ENCODE results near the gene FREM1. TPM values are rescaled to one million over a fixed set of nuclear protein-coding genes. Genes with fewer than 3 reads are reported as not detected.

The FREM1 gene
- polyA plus RNA-seq, 10 donors, result 20.0 to 50.5 (median 25.3) TPM

DNA sequence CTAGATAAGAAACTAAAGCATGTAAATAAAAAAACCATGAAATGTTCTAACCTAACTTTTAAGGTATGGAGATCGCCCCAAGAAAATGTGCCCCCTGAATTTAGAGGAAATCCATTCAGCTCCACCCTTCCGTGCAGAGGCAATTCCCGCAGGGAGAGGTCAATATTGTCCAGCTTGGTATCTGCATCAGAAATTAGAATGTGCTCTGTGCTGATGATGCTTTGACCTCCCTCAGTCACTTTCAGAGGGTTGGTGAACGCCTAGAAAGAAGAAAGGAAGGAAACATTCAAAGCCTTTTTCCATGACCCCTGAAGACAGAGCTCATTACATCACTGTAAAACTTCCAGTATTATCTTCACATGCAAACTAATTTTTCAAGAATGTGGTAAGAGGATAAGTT is 91.0 kb downstream of the FREM1 start:
- no peak for DNase-seq

GRCh38 chr9:14814249-14814628 is 96.0 kb downstream of the FREM1 start:
- DNase-seq, result no peak

DNA sequence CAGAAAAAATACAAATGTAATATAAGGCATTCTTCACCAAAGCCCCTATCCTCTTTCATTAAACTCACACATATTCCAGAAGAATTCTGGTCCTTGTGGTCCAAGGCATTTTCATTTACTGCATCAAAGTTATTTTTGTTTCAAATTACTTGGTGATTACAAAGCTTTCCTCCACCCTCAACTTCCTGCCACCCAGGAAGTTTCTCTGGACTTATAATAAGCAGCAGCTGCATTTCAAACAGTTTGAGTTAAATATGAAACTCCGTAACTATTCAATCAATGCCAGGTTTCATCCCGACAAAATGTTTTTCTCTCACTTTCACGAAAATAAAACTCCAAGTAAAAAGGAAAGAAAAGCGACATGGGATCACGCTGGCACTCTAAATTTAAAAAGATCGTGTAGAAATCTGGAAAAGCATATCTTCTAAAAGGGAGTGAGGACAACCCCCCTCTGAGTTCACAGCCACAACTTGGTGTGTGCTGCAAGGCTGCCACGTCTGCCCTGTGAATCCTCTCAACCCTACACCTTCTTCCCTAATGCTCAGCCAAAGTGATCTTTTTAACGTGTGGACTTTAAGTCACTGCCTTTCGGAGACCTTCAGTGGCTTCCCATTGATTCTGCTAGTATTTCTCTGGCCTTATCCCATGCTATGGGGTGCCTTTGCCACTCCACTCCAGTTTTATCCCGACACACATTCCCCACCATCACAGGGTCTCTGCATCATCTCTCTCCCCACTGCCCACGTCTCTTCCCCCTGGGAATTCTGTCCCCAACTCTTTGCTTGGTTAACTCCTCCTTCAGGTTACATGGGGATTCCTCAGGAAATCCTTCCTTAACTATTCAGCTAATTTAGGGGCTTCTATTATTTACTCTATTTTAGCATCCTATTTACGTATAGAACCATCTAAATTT is 96.6 kb downstream of the FREM1 start:
- peak in 1 of 3 donors; percentile 11 for DNase-seq

DNA sequence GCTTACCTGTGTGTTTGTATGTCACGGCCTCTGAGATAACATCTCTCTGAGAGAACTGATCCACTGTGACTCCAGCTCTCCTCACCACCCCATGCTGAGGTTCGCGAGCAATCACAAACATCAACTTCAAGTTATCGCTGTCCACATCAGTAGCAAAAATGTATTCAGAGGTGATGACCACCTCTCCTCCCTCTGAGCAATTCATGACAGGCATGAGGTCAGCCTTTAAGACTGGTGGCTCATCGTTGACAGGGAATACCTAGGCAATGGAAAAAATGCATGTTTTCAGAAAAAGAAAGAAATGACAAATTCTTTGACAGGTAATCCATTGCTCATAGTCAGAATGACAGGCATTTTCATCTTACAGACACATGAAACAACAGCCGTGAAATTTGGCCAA is 97.4 kb downstream of the FREM1 start:
- DNase-seq, result no peak

GRCh38 chr9:14811844-14812243 is 98.4 kb downstream of the FREM1 start:
- no peak for DNase-seq

- no peak for DNase-seq
Measured at GRCh38 chr9:14806941-14807520, 103.2 kb downstream of the FREM1 start.

GRCh38 chr9:14799030-14799429 is 111.2 kb downstream of the FREM1 start:
- DNase-seq, result no peak

GRCh38 chr9:14797435-14797834 is 112.8 kb downstream of the FREM1 start:
- DNase-seq, result no peak

GRCh38 chr9:14793389-14793788 is 116.8 kb downstream of the FREM1 start:
- DNase-seq, result no peak

DNA sequence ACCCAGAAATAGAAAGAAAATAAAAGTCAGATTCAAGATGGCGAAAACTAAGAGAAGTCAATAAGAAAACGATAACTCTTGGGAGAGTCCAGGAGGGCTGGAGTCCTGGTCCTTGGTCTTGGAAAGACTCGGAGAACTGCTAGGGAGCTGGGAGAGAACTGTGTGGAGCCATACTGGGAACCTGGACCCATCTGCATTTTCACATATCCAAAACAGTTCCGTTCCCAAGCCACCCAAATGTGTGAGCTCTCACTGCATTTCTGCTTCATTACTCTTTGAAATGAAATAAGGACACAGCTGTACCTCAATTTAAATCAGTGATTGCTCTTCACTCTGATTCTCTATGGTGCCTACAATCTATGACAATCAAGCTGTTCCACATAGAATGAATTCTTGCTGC is 119.6 kb downstream of the FREM1 start:
- no peak for DNase-seq

DNA sequence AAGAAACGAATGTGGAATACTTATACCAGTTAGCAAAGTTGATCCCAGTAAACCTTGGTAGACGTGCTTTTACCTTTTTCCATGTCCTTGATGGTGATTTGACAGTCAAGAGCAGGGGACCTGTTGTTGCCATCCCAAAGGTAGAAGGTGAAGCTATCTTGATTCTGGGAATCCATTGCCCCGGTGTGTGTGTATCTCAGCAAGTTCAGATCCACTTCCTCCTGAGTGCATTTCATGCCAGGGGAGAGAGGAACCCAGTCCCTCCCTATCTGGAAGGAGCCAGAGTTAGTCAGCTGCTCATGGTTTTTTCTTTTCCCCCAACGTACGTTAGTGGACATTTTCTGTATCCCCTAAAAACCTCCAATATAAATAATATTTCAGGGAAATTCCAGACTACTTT is 121.4 kb downstream of the FREM1 start:
- no peak for DNase-seq

DNA sequence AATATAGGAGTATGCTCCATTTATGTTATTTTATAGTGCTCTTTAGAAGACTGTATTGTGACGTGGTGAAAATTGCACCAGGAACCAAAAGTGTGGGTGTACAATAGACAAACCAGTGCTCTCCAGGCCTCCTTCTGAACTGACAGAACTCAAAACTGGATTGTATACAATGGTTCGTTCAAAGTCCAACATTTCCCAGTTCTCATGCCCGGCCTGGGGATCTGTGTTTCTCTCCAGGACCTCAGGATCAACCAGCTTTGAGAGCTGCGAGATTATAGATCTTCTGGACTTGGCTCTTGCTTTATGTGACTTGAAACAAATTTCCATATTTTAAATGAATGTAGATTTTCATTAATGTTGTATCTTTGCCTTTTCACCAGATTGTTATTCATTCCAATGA is 126.9 kb downstream of the FREM1 start:
- DNase-seq, result no peak

GRCh38 chr9:14782286-14783051 is 127.8 kb downstream of the FREM1 start:
- DNase-seq, result no peak

GRCh38 chr9:14780693-14781092 is 129.5 kb downstream of the FREM1 start:
- DNase-seq, result no peak

DNA sequence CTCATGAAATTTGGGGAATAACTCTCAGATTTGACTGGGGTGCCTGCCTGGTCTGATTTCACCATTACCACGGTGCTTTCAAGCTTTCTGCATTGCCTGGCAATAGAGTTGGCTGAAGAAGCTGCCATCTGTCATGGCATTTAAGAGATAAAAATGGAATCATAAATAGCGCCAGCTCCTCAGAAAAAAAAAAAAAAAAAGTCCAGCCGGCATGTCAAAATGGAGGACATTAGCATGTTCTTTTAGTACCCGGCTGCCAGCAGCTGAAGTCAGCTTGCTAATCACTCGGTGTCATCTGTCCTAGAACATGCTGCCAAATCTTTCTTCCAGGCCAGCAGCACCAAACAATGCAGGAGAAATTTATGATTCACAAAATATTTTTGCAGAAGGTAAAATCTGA is 130.0 kb downstream of the FREM1 start:
- peak; percentile 55 to 71 (median 69) for DNase-seq

DNA sequence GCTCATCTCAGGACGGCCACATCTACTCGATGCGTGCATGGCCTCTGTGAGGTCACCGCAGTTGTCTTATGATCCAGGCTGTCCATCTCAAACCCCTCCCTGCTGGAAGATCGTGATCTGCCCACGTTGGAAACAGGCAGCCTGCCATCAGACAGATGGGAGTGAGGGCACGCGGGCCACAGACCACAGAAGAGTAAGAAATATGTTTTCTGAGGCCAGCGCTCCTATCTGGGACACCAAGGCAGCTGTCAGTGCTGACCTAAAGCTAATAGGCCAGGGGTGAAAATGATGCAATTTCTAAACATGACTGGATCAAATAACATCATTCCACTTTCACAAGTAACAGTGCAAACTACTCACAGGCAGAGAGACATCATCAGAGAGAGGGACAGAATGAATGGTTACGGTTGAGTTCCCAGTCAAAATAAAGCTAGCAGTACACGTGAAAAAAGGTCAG is 130.6 kb downstream of the FREM1 start:
- DNase-seq, result peak; percentile 70 to 84 (median 73)

DNA sequence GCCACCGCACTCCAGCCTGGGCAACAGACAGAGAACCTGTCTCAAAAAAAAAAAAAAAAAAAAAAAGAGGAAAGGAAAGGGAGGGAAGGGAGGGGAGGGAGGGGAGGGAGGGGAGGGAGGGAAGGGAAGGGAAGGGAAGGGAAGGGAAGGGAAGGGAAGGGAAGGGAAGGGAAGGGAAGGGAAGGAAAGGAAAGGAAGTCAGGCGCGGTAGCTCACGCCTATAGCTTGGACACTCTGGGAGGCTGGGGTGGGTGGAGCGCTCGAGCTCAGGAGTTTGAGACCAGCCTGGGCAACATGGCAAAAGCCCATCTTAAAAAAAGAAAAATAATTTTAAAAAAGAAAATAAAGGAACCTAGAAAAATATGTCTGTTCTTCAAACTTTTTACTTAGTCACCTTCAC is 131.7 kb downstream of the FREM1 start:
- no peak for DNase-seq

- DNase-seq, result no peak
Measured at GRCh38 chr9:14775917-14776316, 134.3 kb downstream of the FREM1 start.

DNA sequence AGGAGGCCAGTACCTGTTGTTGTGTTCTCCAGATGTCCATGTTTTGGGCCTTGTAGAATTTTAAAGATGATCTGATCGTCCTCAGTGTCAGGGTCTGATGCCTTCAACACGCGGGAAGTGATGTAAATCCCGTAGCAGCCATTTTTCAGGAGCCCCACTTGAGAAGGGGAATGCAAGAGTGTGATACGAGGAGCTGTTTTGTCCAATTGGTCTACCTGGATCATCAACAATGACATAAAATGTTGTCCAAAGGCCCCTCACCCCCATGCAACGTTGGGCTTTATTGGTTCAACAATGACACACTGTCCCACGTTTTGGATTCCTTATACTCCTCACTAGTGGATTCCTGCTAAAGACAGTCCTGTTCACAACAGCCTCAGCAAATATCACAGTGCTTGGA is 139.6 kb downstream of the FREM1 start:
- no peak for DNase-seq

- peak in 2 of 3 donors; percentile 59 to 77 for DNase-seq
Measured at GRCh38 chr9:14769230-14769571, 141.0 kb downstream of the FREM1 start.

DNA sequence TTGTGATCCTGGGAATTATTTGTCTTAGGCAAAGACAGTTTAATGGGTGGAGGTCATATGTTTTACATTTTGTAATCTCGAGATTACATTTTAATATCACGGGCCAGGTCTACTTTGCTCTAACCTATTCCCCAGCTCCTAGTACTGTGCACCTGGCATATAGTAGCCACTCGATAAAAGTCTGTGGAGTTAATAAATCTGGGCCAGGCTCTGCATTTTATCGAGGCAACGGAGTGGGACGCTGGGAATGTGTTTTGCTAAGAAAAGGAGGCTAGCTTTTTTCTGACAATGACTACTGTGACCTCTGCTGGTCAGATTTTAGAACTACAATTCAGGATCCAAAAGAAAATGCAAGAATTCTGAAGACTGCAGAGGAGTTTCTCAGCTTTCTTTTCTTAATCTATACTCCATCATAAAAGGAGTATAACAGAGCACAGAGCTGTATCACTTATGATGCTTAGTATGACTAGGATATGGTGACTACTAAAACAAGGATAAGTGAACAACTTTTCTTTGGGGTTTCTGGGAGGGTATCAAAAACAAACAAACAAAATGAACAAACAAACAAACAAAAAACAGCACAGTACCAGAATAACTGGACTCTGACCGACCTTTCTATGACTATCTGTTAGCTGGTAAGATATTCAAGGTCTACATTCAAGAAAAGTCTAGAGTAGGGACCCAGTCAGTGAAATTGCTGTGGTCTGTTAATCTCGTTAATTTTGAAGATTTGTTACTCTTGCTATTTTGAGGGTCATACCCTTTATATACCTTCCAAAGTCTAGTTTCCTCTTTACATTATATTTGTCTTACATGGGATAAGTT is 141.6 kb downstream of the FREM1 start:
- DNase-seq, result peak; percentile 77 to 91 (median 81)

- no peak for DNase-seq
Measured at GRCh38 chr9:14766299-14766698, 143.9 kb downstream of the FREM1 start.
